HG02623 (cell line): ENCODE data around the gene B4GALT7.

Source experiments
- ATAC-seq: cut with Tn5 transposase; IDR thresholded peaks from one replicate; pipeline ENCODE4 v1.9.1; 2021; ENCODE audit warnings: moderate library complexity; ENCODE audit not compliant: unreplicated experiment

Gene B4GALT7

DNA sequence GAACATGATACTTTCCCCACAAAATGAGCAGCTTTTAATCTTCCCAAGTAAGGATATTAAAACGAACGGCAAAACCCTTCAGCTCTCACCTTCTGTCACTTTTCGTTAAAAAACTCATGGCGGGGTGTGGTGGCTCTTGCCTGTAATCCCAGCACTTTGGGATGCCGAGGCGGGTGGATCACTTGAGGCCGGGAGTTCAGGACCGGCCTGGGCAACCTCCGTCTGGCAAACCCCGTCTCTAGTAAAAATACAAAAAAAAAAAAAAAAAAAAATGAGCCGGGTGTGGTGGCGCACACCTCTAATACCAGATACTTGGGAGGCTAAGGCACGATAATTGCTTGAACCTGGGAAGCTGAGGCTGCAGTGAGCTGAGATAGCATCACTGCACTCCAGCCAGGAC is 7.0 kb upstream of the B4GALT7 start:
- no peak for ATAC-seq

- ATAC-seq, result no peak
Measured at GRCh38 chr5:177593511-177593910, 6.4 kb upstream of the B4GALT7 start.

DNA sequence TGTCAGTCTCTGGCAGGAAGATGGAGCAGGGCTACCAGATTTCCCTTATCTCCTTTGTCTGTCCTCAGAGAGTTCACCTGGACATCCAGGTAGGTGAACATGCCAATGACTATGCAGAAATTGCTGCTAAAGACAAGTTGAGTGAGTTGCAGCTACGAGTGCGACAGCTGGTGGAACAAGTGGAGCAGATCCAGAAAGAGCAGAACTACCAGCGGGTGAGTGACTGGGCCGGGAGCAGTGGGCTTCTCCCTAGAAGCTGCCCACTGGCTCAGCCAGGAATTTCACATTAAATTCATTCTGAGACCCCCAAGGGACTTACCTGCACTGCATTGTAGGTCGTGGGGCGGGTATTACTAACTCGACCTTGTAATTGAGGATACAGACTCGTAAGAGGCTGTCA is 5.9 kb upstream of the B4GALT7 start:
- ATAC-seq, result no peak

GRCh38 chr5:177595026-177595585 is 4.8 kb upstream of the B4GALT7 start:
- ATAC-seq, result no peak

DNA sequence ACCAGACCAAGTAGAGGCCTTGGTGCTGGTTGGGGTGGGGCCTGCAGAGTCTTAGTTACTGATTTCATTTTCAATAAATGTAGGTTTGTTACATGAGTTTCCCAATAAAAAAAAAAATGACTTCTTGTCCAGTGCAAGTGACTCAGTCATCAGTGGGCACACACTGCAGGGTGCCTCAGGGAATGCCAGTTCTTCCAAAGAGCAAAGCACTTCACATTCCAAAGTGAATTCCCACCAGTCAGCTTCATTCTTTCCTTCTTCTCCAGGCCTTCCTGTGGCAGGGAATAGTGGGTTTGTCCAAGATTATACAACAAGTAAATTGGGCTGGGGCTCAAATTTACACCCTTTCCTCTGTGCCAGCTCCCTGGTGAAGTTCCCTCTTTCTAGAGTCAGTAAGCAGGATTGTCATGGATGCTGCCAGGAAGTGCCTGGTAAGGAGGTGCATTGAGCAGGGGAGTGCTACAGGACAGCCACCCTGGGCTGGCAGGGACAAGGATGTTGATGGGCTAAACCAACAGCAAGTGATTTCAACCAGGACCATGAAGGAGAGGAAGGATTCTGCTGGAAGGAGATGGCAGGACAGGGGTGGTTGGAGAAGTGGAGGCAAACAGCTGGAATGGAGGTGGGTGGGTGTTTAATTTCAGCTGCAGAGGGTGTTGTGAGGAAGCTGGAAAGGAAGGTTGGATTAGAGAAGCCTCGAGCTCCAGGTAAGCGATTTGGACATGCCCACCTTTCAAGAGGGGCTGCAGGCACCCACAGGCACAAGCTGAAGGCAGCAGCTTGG is 3.7 kb upstream of the B4GALT7 start:
- no peak for ATAC-seq

- ATAC-seq, result no peak
Measured at GRCh38 chr5:177596775-177597238, 3.1 kb upstream of the B4GALT7 start.

- no peak for ATAC-seq
Measured at GRCh38 chr5:177598477-177598876, 1.5 kb upstream of the B4GALT7 start.

- no peak for ATAC-seq
Measured at GRCh38 chr5:177600508-177601018, 631 bp downstream of the B4GALT7 start.

GRCh38 chr5:177601126-177601525 is 1.2 kb downstream of the B4GALT7 start:
- ATAC-seq, result no peak

GRCh38 chr5:177601577-177602457 is 1.9 kb downstream of the B4GALT7 start:
- no peak for ATAC-seq

GRCh38 chr5:177602458-177602830 is 2.5 kb downstream of the B4GALT7 start:
- ATAC-seq, result no peak

GRCh38 chr5:177603631-177604030 is 3.7 kb downstream of the B4GALT7 start:
- no peak for ATAC-seq

- ATAC-seq, result no peak
Measured at GRCh38 chr5:177604116-177604521, 4.2 kb downstream of the B4GALT7 start.

GRCh38 chr5:177604656-177605055 is 4.7 kb downstream of the B4GALT7 start:
- ATAC-seq, result no peak

DNA sequence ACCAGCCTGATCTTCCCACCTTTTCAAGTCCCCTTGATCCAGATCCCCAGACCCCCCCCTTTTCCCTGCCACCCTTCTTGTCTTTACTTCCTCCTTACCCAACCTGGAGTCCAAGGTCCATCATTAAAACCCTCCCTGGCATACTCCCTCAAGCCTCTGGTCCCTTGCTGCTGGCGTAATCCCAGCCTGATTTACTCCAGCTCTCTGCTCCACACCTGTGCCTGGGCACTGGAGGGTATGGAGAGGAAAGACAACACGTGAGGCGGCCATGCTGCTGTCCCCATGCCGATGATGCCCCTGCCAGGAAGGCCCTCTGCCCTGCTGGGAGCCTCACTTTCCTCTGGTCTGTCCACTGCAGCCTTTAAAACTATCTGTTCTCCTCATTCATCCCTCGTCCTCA is 5.1 kb downstream of the B4GALT7 start:
- ATAC-seq, result no peak

GRCh38 chr5:177605667-177606066 is 5.7 kb downstream of the B4GALT7 start:
- no peak for ATAC-seq

GRCh38 chr5:177606071-177607051 is 6.4 kb downstream of the B4GALT7 start:
- no peak for ATAC-seq

- ATAC-seq, result no peak
Measured at GRCh38 chr5:177607115-177607451, 7.2 kb downstream of the B4GALT7 start.

DNA sequence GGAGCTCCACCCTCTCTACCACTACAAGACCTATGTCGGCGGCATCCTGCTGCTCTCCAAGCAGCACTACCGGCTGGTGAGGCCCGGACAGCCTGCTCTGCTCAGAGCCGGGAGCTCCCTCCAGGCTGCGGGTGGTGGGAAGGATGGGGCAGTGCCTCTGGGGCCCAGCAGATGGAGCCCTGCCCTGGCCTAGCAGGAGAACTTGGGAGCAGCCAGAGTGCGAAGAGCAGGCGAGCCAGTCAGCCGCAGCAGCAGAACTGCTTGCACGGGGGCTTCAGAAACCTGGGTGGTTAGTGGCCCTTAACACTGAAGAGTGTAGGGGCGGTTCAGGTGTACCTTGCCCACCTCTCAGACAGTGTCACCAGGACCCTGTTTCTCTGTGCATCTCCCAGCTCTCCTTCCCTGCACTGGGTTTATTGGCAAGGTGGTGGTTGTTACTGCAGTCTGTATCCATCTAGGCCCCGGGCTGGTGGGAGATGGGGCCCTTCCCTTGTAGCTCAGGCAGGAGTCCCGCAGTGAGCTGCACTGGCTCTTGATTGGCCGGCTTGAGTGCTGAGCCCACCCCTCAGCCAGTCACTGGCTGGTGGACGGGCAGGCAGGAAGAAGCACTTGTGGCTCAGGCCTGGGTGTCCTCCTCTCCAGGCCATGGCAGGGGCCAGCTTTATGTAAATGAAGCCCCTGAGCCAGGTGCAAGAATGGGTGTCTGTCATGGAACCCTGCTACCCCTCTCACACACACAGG is 7.7 kb downstream of the B4GALT7 start:
- ATAC-seq, result peak; percentile 48
